GM12878 (cell line): ENCODE measurements around the gene SLC35E1. TPM values are rescaled to one million over a fixed set of nuclear protein-coding genes. Genes with fewer than 3 reads are reported as not detected.
A peak's percentile ranks its signal among the peaks of the same experiment; 100 is the strongest.

Source experiments
- BCL3 ChIP-seq: IDR thresholded peaks from 2 replicates; pipeline ENCODE4 v1.6.1; 2011; ENCODE audit warnings: borderline replicate concordance, low read depth, mild to moderate bottlenecking, moderate library complexity, low read length; ENCODE audit not compliant: insufficient read depth, poor library complexity, severe bottlenecking
- CHD2 ChIP-seq: IDR thresholded peaks from 2 replicates; pipeline ENCODE4 v1.6.1; 2011; ENCODE audit warnings: low read depth, low read length, improper control_type of control experiment, borderline replicate concordance
- EED ChIP-seq: sonication (generic); IDR thresholded peaks from 2 replicates; pipeline ENCODE4 v1.6.1; 2016; ENCODE audit warnings: antibody characterized with exemption, low read depth
- EP300 ChIP-seq, 2 experiments: fragments of 150-350 bp in 1 of 2; IDR thresholded peaks; 2 replicates each; pipeline ENCODE4 v1.6.1; 2011 to 2012; ENCODE audit warnings: low read depth in 2 of 2, low read length in 2 of 2, borderline replicate concordance in 1 of 2, improper control_type of control experiment in 1 of 2, inconsistent platforms in 1 of 2; ENCODE audit not compliant: control insufficient read depth in 1 of 2
- MLLT1 ChIP-seq: fragments of 450-650 bp; IDR thresholded peaks from 2 replicates; pipeline ENCODE4 v1.6.1; 2016; ENCODE audit warnings: mild to moderate bottlenecking
- NBN ChIP-seq: fragments of 450-650 bp; IDR thresholded peaks from 2 replicates; pipeline ENCODE4 v1.6.1; 2016
- PAX5 ChIP-seq: IDR thresholded peaks from 2 replicates; pipeline ENCODE4 v1.6.1; 2011; ENCODE audit warnings: low read depth, low read length, borderline replicate concordance
- POLR2A ChIP-seq: IDR thresholded peaks from 2 replicates; pipeline ENCODE4 v1.6.1; 2011; ENCODE audit warnings: low read depth, mild to moderate bottlenecking, low read length
- RAD21 ChIP-seq: IDR thresholded peaks from 2 replicates; pipeline ENCODE4 v1.6.1; 2011; ENCODE audit warnings: mild to moderate bottlenecking, low read depth, low read length, moderate library complexity; ENCODE audit not compliant: insufficient read depth
- RUNX3 ChIP-seq: IDR thresholded peaks from 2 replicates; pipeline ENCODE4 v1.6.1; 2012; ENCODE audit warnings: low read length, inconsistent platforms
- TAF1 ChIP-seq: IDR thresholded peaks from 2 replicates; pipeline ENCODE4 v1.6.1; 2011; ENCODE audit warnings: mild to moderate bottlenecking, low read depth, low read length, borderline replicate concordance
- TCF3 ChIP-seq: IDR thresholded peaks from 2 replicates; pipeline ENCODE4 v1.6.1; 2012; ENCODE audit warnings: low read depth, mild to moderate bottlenecking, low read length, borderline replicate concordance; ENCODE audit not compliant: insufficient read depth
- ZBTB11 ChIP-seq: fragments of 450-650 bp; formaldehyde crosslinking; IDR thresholded peaks from 2 replicates; pipeline ENCODE4 v1.5.0; 2022; ENCODE audit warnings: mild to moderate bottlenecking, missing genetic modification characterization
- ZBTB4 ChIP-seq: fragments of 450-650 bp; formaldehyde crosslinking; IDR thresholded peaks from 2 replicates; pipeline ENCODE4 v1.4.0; 2022; ENCODE audit warnings: mild to moderate bottlenecking, moderate library complexity
- ZNF384 ChIP-seq: IDR thresholded peaks from 2 replicates; pipeline ENCODE4 v1.6.1; 2012; ENCODE audit warnings: low read depth, mild to moderate bottlenecking, low read length, improper control_type of control experiment, borderline replicate concordance
- polyA plus RNA-seq, 11 experiments: library from polyadenylated mRNA; depleted of rRNA in 4 of 11; unstranded in 6 of 11; stranded (reverse) in 5 of 11; fragments of >200 nt; fragmentation: Nextera tagmentation in 4 of 11; fragmentation: Illumina TruSeq in 1 of 11; extraction: Ambion mirVana in 4 of 11; extraction: Trizol in 1 of 11; gene quantifications; 1 replicate in 1 of 11; 2 replicates in 10 of 11; pipeline versions ENCODE4 v1.2.1 to v1.2.3, GENCODE V29; 2011 to 2016; ENCODE audit warnings: inconsistent platforms in 2 of 11, missing spikeins in 2 of 11, low read depth in 1 of 11
- total RNA-seq, 4 experiments: library from RNA; depleted of rRNA in 3 of 4; stranded (reverse); fragments of >200 nt in 3 of 4; fragmentation: Illumina TruSeq in 1 of 4; extraction: Trizol in 1 of 4; gene quantifications; 2 replicates each; pipeline versions ENCODE4 v1.2.1 to v1.2.3, GENCODE V29; 2013 to 2021

SLC35E1 gene
- total and polyA plus RNA-seq, 10 of the 15 experiments (the other 5 are each of a cell fraction or from before 2014, with no cell fraction given) = 11.3 to 37.7 (median 22.1) TPM

- TF ChIP-seq MLLT1 (peak; percentile 61), BCL3 (peak; percentile 15), ZBTB11 (peak; percentile 37; the same call in 1 of the 2 replicates), TAF1 (peak; percentile 86), POLR2A (peak; percentile 94), CHD2 (peak; percentile 81), EP300 (IDR thresholded peaks at IDR 0.05; ENCODE audit: borderline replicate concordance in 1 of 2, control insufficient read depth in 1 of 2, low read depth in 2 of 2, low read length in 2 of 2) (no peak), ZBTB4 (CRISPR knock-in tag) (no peak), EED (0 out of 2 replicates have a peak, but pooled peaks have one; percentile 38), TCF3 (peak; percentile 34; the same call in 1 of the 2 replicates), NBN (peak; percentile 93), RUNX3 (peak; percentile 29), RAD21 (no peak), PAX5 (no peak; the same call in 1 of the 2 replicates), ZNF384 (no peak)
These were observed at the start of gene SLC35E1 (continued) for GRCh38 chr19:16572332-16573211.
